Thyroid gland (tissue), 4 donors: ENCODE data around the gene BMPR1B.

Experiments used
- CTCF ChIP-seq, 6 experiments: fragments of 200-600 bp in 3 of 6; fragments of 450-650 bp in 3 of 6; sonication (generic) in 3 of 6; IDR thresholded peaks; one replicate each; pipeline ENCODE4 v1.5.1; 2016 to 2019; ENCODE audit warnings: antibody characterized with exemption in 6 of 6, mild to moderate bottlenecking in 2 of 6, inconsistent platforms in 1 of 6, moderate library complexity in 1 of 6
- POLR2A ChIP-seq, 2 donors: fragments of 450-650 bp; IDR thresholded peaks; one replicate each; pipeline ENCODE4 v1.6.1; 2017; ENCODE audit warnings: antibody characterized with exemption in 2 of 2, mild to moderate bottlenecking in 2 of 2, moderate library complexity in 1 of 2

- TF ChIP-seq CTCF (IDR thresholded peaks at IDR 0.05), result no peak
- no peak for TF ChIP-seq POLR2A (IDR thresholded peaks at IDR 0.05)
These were observed 242.4 kb downstream of the BMPR1B start for GRCh38 chr4:95000076-95000648.
